OCI-LY7 (cell line): Measurements from ENCODE around the gene TGFBR2. TPM values are rescaled to one million over a fixed set of nuclear protein-coding genes. Genes with fewer than 3 reads are reported as not detected.

Experiments
- Bru-seq: library from RNA; stranded (reverse); fragments of 400-500 nt; gene quantifications from one replicate; lab custom pipeline; 2021; lab: Mats Ljungman, UMichigan
- BruChase-seq, 2 experiments: library from RNA; stranded (reverse); fragments of 400-500 nt; gene quantifications; one replicate each; lab custom pipeline; 2021; lab: Mats Ljungman, UMichigan
- BruUV-seq: library from RNA; stranded (reverse); fragments of 400-500 nt; replicated peaks from 2 replicates; lab custom pipeline; 2021; lab: Mats Ljungman, UMichigan
- CTCF ChIA-PET: fragments of 300-600 bp; sonication (Branson Sonifier 250); formaldehyde crosslinking; loops from one replicate; lab custom pipeline; 2022; ENCODE audit warnings: antibody characterized with exemption; ENCODE audit not compliant: unreplicated experiment; lab: Charles Lee
- POLR2A ChIA-PET: fragments of 300-600 bp; sonication (Branson Sonifier 250); formaldehyde crosslinking; loops from one replicate; lab custom pipeline; 2022; ENCODE audit warnings: antibody characterized with exemption; lab: Charles Lee
- DNase-seq: peaks from one replicate; pipeline ENCODE4 v3.0.0-alpha.2; 2015; ENCODE audit warnings: low spot score
- H2AFZ ChIP-seq: fragments of 200-600 bp; sonication (generic), shearing (Covaris generic); 2 replicates; pipeline ENCODE4 v1.6.1; 2014; ENCODE audit warnings: mild to moderate bottlenecking, antibody characterized with exemption, low read length, moderate library complexity
- H3K27ac ChIP-seq: fragments of 200-600 bp; sonication (generic); 2 replicates; pipeline ENCODE4 v1.5.1; 2014; ENCODE audit warnings: mixed run types, low read depth, mild to moderate bottlenecking, moderate library complexity, low read length, inconsistent platforms; ENCODE audit not compliant: poor library complexity, severe bottlenecking
- H3K36me3 ChIP-seq: fragments of 200-600 bp; sonication (generic); 2 replicates; pipeline ENCODE4 v1.6.1; 2014; ENCODE audit warnings: mild to moderate bottlenecking, antibody characterized with exemption, low read length, moderate library complexity, mixed read lengths; ENCODE audit not compliant: insufficient read depth
- H3K4me1 ChIP-seq: fragments of 200-600 bp; sonication (generic); 2 replicates; pipeline ENCODE4 v1.5.1; 2014; ENCODE audit warnings: mild to moderate bottlenecking, low read length; ENCODE audit not compliant: insufficient read depth, poor library complexity, severe bottlenecking
- H3K4me2 ChIP-seq: fragments of 200-600 bp; sonication (generic); 2 replicates; pipeline ENCODE4 v1.6.1; 2014; ENCODE audit warnings: mild to moderate bottlenecking, low read length
- H3K4me3 ChIP-seq: fragments of 200-600 bp; sonication (generic); 2 replicates; pipeline ENCODE4 v1.5.1; 2014; ENCODE audit warnings: mild to moderate bottlenecking, low read depth, low read length; ENCODE audit not compliant: poor library complexity, severe bottlenecking
- H3K79me2 ChIP-seq: fragments of 200-600 bp; sonication (generic); 2 replicates; pipeline ENCODE4 v1.6.1; 2016; ENCODE audit warnings: low read depth, mild to moderate bottlenecking, low read length, moderate library complexity, mixed read lengths; ENCODE audit not compliant: insufficient read depth
- H3K9me2 ChIP-seq: fragments of 200-600 bp; sonication (generic); 2 replicates; pipeline ENCODE4 v1.6.1; 2016; ENCODE audit warnings: mild to moderate bottlenecking, low read length, mixed read lengths; ENCODE audit not compliant: insufficient read depth
- H3K9me3 ChIP-seq: fragments of 200-600 bp; sonication (generic); 2 replicates; pipeline ENCODE4 v1.6.1; 2014; ENCODE audit warnings: mild to moderate bottlenecking, mixed run types, low read length, mixed read lengths
- H4K20me1 ChIP-seq: fragments of 200-600 bp; sonication (generic); 2 replicates; pipeline ENCODE4 v1.6.1; 2014; ENCODE audit warnings: mild to moderate bottlenecking, antibody characterized with exemption, low read length, moderate library complexity, mixed read lengths; ENCODE audit not compliant: insufficient read depth
- CTCF ChIP-seq: fragments of 200-600 bp; sonication (generic); conservative IDR thresholded peaks from 2 replicates; pipeline ENCODE4 v1.5.1; 2014; ENCODE audit warnings: mild to moderate bottlenecking, antibody characterized with exemption, low read length, moderate library complexity, mixed read lengths
- EZH2phosphoT487 ChIP-seq: fragments of 200-600 bp; sonication (generic); IDR thresholded peaks from 2 replicates; pipeline ENCODE4 v1.6.1; 2018; ENCODE audit warnings: low read depth, borderline replicate concordance, mild to moderate bottlenecking, mixed run types, antibody characterized with exemption, low read length, moderate library complexity, mixed read lengths
- intact Hi-C: fragments of 100-400 bp; cut with micrococcal nuclease; formaldehyde crosslinking; loops from one replicate; pipeline ENCODE4 v1.10.0; 2022; ENCODE audit not compliant: unreplicated experiment
- long read RNA-seq: library from polyadenylated mRNA; stranded (forward); transcript quantifications from one replicate; pipeline ENCODE4 v2.0.0, GENCODE V29; 2022
- total RNA-seq, 2 experiments: library from RNA; depleted of rRNA in 1 of 2; stranded (reverse); fragments of >200 nt in 1 of 2; shearing (Covaris generic) in 1 of 2; gene quantifications; 2 replicates each; pipeline ENCODE4 v1.2.3, GENCODE V29; 2014 to 2022

TGFBR2 gene
- 28.1 and 29.6 TPM in 2 replicates for total RNA-seq (2014; rRNA removed; shearing (Covaris generic))
- 25.2 and 29.5 TPM in 2 replicates for total RNA-seq (2022)
- Bru-seq, nascent RNA, result percentile 95 among the genes with signal in this experiment
- percentile 78 among the genes with signal in this experiment for BruChase-seq, experiment 1, labeled RNA remaining after a 6-hour chase
- BruChase-seq, experiment 2, labeled RNA remaining after a 2-hour chase, result percentile 77 among the genes with signal in this experiment
- long read RNA-seq, full-length matches to known transcripts, result 45 of 59 reads
- long read RNA-seq, partial matches to known transcripts, result 2 of 59 reads
- long read RNA-seq, other reads (novel, unspliced or antisense), result 12 of 59 reads

GRCh38 chr3:30606301-30607031, at the start of gene TGFBR2:
TGFBR2 (plus strand) TSS chr3:30606601; CDS start chr3:30606884, 283 bp downstream.
- Histone ChIP-seq H3K9me2 (no peaks in the 10 kb centered on the region), H2AFZ (peak within 1 kb of the TSS; percentile 67; the same call in 1 of the 2 replicates), H3K79me2 (peaks cover 43% of the 10 kb centered on the region), H3K4me3 (peak within 1 kb of the TSS; percentile 94), H4K20me1 (no peaks in the 10 kb centered on the region), H3K9me3 (no peaks in the 10 kb centered on the region), H3K4me2 (peak within 1 kb of the TSS; percentile 76), H3K36me3 (no peaks in the 10 kb centered on the region), H3K27ac (peak within 1 kb of the TSS; percentile 93), H3K4me1 (peaks cover 72% of the 10 kb centered on the region)
- intact Hi-C loops, result loop anchor here (1.0 to 10.0 kb wide), 7 partner anchors 22 to 1828 kb away; partner anchors contain the start of gene STT3B
- peak; percentile 91 for DNase-seq
- POLR2A ChIA-PET, result interaction anchor here (0.6 to 4.2 kb wide), 17 partner anchors 11 to 1362 kb away, joined by 3 to 57 read pairs (median 4); no protein-coding TSS in a partner anchor
- no peak for TF ChIP-seq EZH2phosphoT487
- TF ChIP-seq CTCF, result no peak; the same call in 1 of the 2 replicates
- no TSS peak for BruUV-seq
- CTCF ChIA-PET, result interaction anchor here (0.7 to 2.3 kb wide), 4 partner anchors 10 to 57 kb away, joined by 3 to 5 read pairs (median 4); no protein-coding TSS in a partner anchor

- intact Hi-C loops, result no loop called here
- BruUV-seq, result no TSS peak
- ChIA-PET CTCF (no interaction called here), POLR2A (interaction anchor here (0.5 to 1.3 kb wide), 2 partner anchors 15 to 162 kb away, joined by 3 to 6 read pairs; no protein-coding TSS in a partner anchor)
- Histone ChIP-seq H3K36me3 (no peaks in the 10 kb centered on the region), H3K4me3 (no peak overlapping the region), H3K4me2 (no peak overlapping the region), H2AFZ (no peak overlapping the region), H3K4me1 (no peaks in the 10 kb centered on the region), H3K27ac (no peak overlapping the region), H3K9me2 (no peaks in the 10 kb centered on the region), H3K9me3 (no peaks in the 10 kb centered on the region), H3K79me2 (no peaks in the 10 kb centered on the region), H4K20me1 (no peaks in the 10 kb centered on the region)
- TF ChIP-seq CTCF (no peak), EZH2phosphoT487 (no peak)
- no peak for DNase-seq
Observed at GRCh38 chr3:30557746-30558303, 48.6 kb upstream of the TGFBR2 start.
